NCI-H2196 (cell line): ENCODE results near the gene TASOR2.

Experiments
- DNase-seq: peaks from one replicate; lab custom pipeline; 2025; ENCODE audit not compliant: unreplicated experiment; lab: John Stamatoyannopoulos, UW

TASOR2 gene

GRCh38 chr10:5656737-5657579, 27.7 kb upstream of the TASOR2 start:
- no peak for DNase-seq

DNA sequence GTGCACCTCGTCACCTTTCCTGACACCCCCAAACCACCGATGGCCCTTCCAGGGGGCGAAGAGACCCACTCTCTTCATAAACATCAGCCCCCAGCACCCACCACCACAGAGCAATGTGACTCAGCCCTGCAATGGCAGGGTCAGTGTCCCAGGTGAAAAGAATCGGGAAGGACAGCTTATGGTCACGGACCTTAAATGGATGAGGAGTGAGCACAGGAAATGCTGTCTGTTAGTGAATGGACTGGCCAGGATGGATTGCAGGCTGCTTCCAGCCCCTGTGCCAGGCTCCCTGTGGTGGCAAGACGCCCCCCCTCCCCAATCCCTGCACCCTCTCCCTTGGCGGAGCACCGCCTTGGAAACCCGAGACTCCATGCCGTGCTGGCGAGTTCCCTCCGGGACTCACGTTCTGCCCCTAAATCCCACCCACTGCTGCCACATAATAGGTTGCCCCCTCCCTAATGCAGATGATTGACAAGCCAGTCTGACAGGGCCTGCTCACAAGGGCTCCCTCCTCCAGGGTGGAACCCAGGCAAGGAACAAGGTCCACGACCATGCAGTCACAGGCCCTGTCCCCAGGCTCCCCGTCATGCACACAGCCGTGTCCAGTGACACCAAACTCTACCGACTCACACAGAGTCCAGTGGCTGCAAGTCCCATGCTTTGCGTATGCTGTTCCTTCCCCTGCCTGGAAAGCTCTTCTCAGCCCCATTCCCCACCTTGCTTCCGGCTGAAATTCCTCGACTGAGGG, 25.6 kb upstream of the TASOR2 start:
- DNase-seq, result no peak

- DNase-seq, result peak; percentile 5
Measured at GRCh38 chr10:5659702-5660528, 24.7 kb upstream of the TASOR2 start.

GRCh38 chr10:5661043-5661442, 23.6 kb upstream of the TASOR2 start:
- DNase-seq, result no peak

- DNase-seq, result no peak
Measured at GRCh38 chr10:5662708-5663579, 21.7 kb upstream of the TASOR2 start.

- DNase-seq, result no peak
Measured at GRCh38 chr10:5663692-5664427, 20.8 kb upstream of the TASOR2 start.

GRCh38 chr10:5665373-5666007, 19.1 kb upstream of the TASOR2 start:
- no peak for DNase-seq

- peak; percentile 36 for DNase-seq
Measured at GRCh38 chr10:5666008-5666840, 18.4 kb upstream of the TASOR2 start, which contains the start of gene ASB13. Gene ASB13 (minus strand): TSS chr10:5666595. CDS start chr10:5666551, 44 bp downstream.

- DNase-seq, result no peak
Measured at GRCh38 chr10:5666841-5667630, 17.6 kb upstream of the TASOR2 start.

- DNase-seq, result no peak
Measured at GRCh38 chr10:5668429-5668828, 16.2 kb upstream of the TASOR2 start.

GRCh38 chr10:5669604-5670003, 15.0 kb upstream of the TASOR2 start:
- DNase-seq, result no peak

DNA sequence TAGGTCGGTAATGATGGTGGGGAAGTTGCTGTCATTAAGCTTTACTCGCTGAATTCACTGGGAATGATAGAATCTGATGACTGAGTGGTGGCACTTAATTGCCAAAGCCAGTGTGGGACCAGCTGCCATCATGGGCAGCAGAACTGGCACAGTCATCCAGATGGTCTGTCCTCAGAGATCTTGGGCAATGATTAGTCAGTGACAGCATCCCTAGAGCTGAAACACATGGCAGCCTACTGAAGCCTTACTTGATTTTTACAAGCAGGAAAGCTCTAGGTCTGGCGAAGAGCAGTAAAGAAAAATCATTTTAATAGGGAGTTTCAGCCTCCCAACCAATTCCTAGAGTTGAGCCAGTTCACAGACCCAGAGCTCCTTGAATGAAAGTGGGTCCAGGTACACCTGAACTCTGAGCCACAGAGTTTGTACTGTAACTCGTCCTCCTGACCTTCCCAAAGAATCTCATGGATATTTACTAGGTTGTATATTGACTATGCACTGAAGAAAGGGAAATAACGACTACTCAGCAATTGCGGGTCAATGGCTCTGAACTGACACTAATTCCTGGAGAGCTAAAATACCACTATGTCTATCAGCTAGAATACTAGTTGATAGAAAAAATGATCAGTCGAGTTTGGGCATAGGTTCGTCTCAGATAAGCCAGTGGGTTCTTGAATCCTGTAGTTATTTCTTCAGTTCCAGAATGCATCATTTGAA, 13.8 kb upstream of the TASOR2 start:
- no peak for DNase-seq

GRCh38 chr10:5678397-5679036, 6.1 kb upstream of the TASOR2 start:
- DNase-seq, result no peak

DNA sequence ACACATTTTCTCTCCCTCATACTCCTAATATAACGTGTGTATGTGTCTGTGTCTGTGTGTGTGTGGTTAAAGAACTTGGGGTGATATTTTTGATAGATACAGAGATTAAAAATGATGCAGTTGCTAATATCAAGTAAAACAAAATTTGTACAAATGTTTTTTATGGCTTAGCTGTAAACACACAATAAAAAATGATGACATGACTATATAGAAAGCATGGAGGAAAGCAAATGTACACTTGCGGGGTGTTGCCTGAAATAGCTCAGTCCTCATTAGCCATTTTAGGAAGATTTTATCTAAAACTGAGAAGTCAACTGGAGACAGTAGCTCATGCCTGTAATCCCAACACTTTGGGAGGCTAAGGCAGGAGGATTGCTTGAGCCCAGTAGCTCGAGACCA, 5.6 kb upstream of the TASOR2 start:
- no peak for DNase-seq

DNA sequence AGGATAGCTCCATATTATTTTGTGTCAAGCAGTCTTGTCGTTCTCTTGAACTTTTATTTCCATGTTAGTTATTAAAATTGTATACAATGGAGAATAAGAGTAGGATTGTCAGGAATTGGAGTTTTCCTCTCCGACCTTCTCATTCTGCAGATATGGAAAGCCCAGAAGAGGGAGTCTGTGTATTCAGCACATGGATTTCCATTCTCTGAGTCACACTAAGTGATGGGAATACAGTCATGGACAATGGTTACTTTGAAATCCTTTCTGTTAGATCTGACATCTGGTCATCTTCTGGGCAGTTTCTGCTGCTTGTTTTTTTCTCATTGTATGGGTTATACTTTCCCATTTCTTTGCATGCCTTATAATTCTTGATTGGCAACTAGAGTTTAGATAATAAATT, 5.0 kb upstream of the TASOR2 start:
- DNase-seq, result no peak

- DNase-seq, result no peak
Measured at GRCh38 chr10:5681930-5682329, 2.7 kb upstream of the TASOR2 start.
